Measurements from ENCODE around the gene TTPAL.
A peak's percentile ranks its signal among the peaks of the same experiment; 100 is the strongest.

TTPAL gene

GRCh38 chr20:44527716-44528199 is 52.1 kb downstream of the TTPAL start:
- Histone ChIP-seq H3K4me3 (ENCODE audit: low read length) (no peak overlapping the region), H3K4me1 (ENCODE audit: control insufficient read depth, insufficient read depth, low read length) (peaks cover 18% of the 10 kb centered on the region), H3K27me3 (ENCODE audit: control insufficient read depth, insufficient read depth, low read length) (no peaks in the 10 kb centered on the region), H3K9me3 (replicated peaks; ENCODE audit: low read length) (no peaks in the 10 kb centered on the region), H3K9ac (ENCODE audit: low read depth, low read length) (no peak overlapping the region), H3K36me3 (ENCODE audit: insufficient read depth, low read length) (no peaks in the 10 kb centered on the region), H3K4me2 (ENCODE audit: low read length) (no peak overlapping the region)

GRCh38 chr20:44528309-44528708 is 52.6 kb downstream of the TTPAL start:
- Histone ChIP-seq H3K4me3 (ENCODE audit: low read length) (no peak overlapping the region), H3K9ac (ENCODE audit: low read depth, low read length) (no peak overlapping the region), H3K27me3 (ENCODE audit: control insufficient read depth, insufficient read depth, low read length) (no peaks in the 10 kb centered on the region), H3K9me3 (replicated peaks; ENCODE audit: low read length) (no peaks in the 10 kb centered on the region), H3K4me1 (ENCODE audit: control insufficient read depth, insufficient read depth, low read length) (peaks cover 22% of the 10 kb centered on the region), H3K36me3 (ENCODE audit: insufficient read depth, low read length) (no peaks in the 10 kb centered on the region), H3K4me2 (ENCODE audit: low read length) (no peak overlapping the region)

DNA sequence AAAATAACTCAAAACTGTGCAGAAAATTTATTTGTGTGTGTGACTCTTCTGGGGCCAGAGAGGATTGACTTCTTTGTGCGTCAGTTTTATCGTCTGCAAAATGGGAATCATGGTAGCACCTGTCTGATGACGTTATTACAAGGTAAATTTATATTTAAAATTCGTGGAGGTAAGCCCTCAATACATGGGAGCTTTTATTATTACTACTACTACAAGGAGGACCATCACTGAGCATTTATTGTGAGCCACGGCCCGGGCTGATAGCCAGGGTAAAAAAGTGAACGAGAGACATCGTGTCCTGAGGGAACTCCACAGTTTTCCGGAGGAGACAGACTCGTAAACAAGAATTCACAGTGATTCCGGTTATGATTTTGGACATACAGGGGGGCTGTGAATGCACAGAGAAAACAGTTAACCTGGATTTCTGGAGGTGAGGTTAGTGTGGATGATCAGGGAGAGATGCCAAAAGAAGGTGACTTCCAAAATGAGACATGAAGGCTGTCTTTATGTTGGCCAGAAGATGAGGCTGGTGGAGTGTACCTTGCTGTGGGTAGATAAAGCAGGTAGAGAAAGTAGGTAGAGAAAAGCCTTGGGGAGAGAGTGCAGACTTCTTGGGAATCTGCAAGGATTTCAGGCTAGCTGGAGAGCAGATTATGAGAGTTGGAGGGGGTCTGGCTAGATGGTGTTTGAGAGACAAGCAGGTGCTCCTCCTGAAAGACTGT is 56.7 kb downstream of the TTPAL start:
- Histone ChIP-seq H3K4me3 (ENCODE audit: low read length) (peak overlapping the region; percentile 77), H3K36me3 (ENCODE audit: insufficient read depth, low read length) (no peaks in the 10 kb centered on the region), H3K9ac (ENCODE audit: low read depth, low read length) (peak overlapping the region; percentile 86), H3K9me3 (replicated peaks; ENCODE audit: low read length) (no peaks in the 10 kb centered on the region), H3K27me3 (ENCODE audit: control insufficient read depth, insufficient read depth, low read length) (no peaks in the 10 kb centered on the region), H3K4me2 (ENCODE audit: low read length) (peak overlapping the region; percentile 87), H3K4me1 (ENCODE audit: control insufficient read depth, insufficient read depth, low read length) (peaks cover 15% of the 10 kb centered on the region)

DNA sequence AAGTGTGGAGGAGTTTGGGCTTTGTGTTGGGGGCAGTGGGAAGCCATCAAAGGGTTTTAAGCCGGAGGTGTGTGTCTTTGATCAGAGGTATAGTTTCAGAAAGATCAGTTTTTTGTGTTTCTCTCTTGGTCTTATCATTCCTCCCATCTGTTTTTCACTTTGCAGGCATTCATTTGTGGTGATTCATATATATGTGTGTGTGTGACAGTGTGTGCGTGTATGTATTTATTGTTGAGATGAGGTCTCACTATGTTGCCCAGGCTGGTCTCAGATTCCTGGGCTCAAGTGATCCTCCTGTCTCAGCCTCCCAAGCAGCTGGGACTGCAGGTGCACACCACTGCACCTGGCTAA is 57.3 kb downstream of the TTPAL start:
- H3K9ac ChIP-seq (ENCODE audit: low read depth, low read length): peak overlapping the region; percentile 86
- H3K9me3 ChIP-seq (replicated peaks; ENCODE audit: low read length): no peaks in the 10 kb centered on the region
- no peaks in the 10 kb centered on the region for H3K36me3 ChIP-seq (ENCODE audit: insufficient read depth, low read length)
- H3K4me3 ChIP-seq (ENCODE audit: low read length): no peak overlapping the region
- no peaks in the 10 kb centered on the region for H3K27me3 ChIP-seq (ENCODE audit: control insufficient read depth, insufficient read depth, low read length)
- H3K4me2 ChIP-seq (ENCODE audit: low read length): peak overlapping the region; percentile 87
- H3K4me1 ChIP-seq (ENCODE audit: control insufficient read depth, insufficient read depth, low read length): peaks cover 15% of the 10 kb centered on the region

DNA sequence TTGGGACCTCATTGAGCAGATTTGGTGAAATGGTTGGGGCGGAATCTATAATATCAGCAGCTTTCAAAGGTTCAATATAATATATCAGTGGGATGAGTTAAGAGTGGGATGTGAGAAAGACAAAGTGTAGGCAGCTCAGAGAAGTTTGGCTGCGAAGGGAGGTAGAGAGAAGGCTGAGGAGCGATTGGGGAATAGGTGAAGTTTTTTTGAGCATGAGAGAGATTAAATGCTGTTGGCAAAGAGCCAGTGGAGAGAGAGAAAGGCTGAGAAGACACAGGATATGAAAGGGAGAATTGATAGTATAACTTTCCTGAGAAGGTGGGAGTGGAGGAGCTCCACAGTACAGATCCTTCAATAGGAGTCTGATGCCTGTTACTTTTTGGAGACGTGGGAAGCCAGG is 58.3 kb downstream of the TTPAL start:
- Histone ChIP-seq H3K9ac (ENCODE audit: low read depth, low read length) (no peak overlapping the region), H3K27me3 (ENCODE audit: control insufficient read depth, insufficient read depth, low read length) (no peaks in the 10 kb centered on the region), H3K4me2 (ENCODE audit: low read length) (no peak overlapping the region), H3K4me1 (ENCODE audit: control insufficient read depth, insufficient read depth, low read length) (peaks cover 15% of the 10 kb centered on the region), H3K4me3 (ENCODE audit: low read length) (no peak overlapping the region), H3K36me3 (ENCODE audit: insufficient read depth, low read length) (no peaks in the 10 kb centered on the region), H3K9me3 (replicated peaks; ENCODE audit: low read length) (no peaks in the 10 kb centered on the region)

GRCh38 chr20:44536175-44536574 is 60.5 kb downstream of the TTPAL start:
- H3K4me2 ChIP-seq (ENCODE audit: low read length): no peak overlapping the region
- no peak overlapping the region for H3K9ac ChIP-seq (ENCODE audit: low read depth, low read length)
- H3K27me3 ChIP-seq (ENCODE audit: control insufficient read depth, insufficient read depth, low read length): no peaks in the 10 kb centered on the region
- peaks cover 22% of the 10 kb centered on the region for H3K4me1 ChIP-seq (ENCODE audit: control insufficient read depth, insufficient read depth, low read length)
- no peak overlapping the region for H3K4me3 ChIP-seq (ENCODE audit: low read length)
- no peaks in the 10 kb centered on the region for H3K9me3 ChIP-seq (replicated peaks; ENCODE audit: low read length)
- no peaks in the 10 kb centered on the region for H3K36me3 ChIP-seq (ENCODE audit: insufficient read depth, low read length)

- Histone ChIP-seq H3K9ac (ENCODE audit: low read depth, low read length) (no peak overlapping the region), H3K4me1 (ENCODE audit: control insufficient read depth, insufficient read depth, low read length) (peaks cover 11% of the 10 kb centered on the region), H3K9me3 (replicated peaks; ENCODE audit: low read length) (no peaks in the 10 kb centered on the region), H3K27me3 (ENCODE audit: control insufficient read depth, insufficient read depth, low read length) (no peaks in the 10 kb centered on the region), H3K4me3 (ENCODE audit: low read length) (no peak overlapping the region), H3K4me2 (ENCODE audit: low read length) (no peak overlapping the region), H3K36me3 (ENCODE audit: insufficient read depth, low read length) (no peaks in the 10 kb centered on the region)
These were observed 62.3 kb downstream of the TTPAL start for GRCh38 chr20:44537993-44538392.

DNA sequence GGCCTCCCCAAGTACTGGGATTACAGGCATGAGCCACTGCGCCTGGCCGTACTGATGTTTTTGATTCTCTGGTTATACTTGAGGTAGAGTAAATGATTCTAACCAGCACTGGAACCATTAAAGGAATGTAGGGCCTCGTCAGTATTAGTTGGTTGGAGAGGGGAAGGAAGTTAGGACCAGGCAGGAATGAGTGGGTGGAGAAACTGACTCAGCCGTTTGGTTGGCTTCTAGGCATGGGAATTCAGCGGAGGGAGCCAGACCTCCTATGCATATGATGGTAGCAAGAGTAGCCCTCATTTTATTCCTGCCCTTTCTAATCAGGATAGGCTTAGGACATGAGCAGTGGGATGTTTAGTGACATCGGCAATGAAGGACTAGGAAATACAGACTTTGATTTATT is 65.2 kb downstream of the TTPAL start:
- Histone ChIP-seq H3K9ac (ENCODE audit: low read depth, low read length) (no peak overlapping the region), H3K27me3 (ENCODE audit: control insufficient read depth, insufficient read depth, low read length) (no peaks in the 10 kb centered on the region), H3K9me3 (replicated peaks; ENCODE audit: low read length) (no peaks in the 10 kb centered on the region), H3K4me1 (ENCODE audit: control insufficient read depth, insufficient read depth, low read length) (peaks cover 9% of the 10 kb centered on the region), H3K36me3 (ENCODE audit: insufficient read depth, low read length) (no peaks in the 10 kb centered on the region), H3K4me3 (ENCODE audit: low read length) (no peak overlapping the region), H3K4me2 (ENCODE audit: low read length) (no peak overlapping the region)

GRCh38 chr20:44541992-44542391 is 66.3 kb downstream of the TTPAL start:
- Histone ChIP-seq H3K9me3 (replicated peaks; ENCODE audit: low read length) (no peaks in the 10 kb centered on the region), H3K4me2 (ENCODE audit: low read length) (no peak overlapping the region), H3K27me3 (ENCODE audit: control insufficient read depth, insufficient read depth, low read length) (no peaks in the 10 kb centered on the region), H3K36me3 (ENCODE audit: insufficient read depth, low read length) (no peaks in the 10 kb centered on the region), H3K9ac (ENCODE audit: low read depth, low read length) (no peak overlapping the region), H3K4me3 (ENCODE audit: low read length) (no peak overlapping the region), H3K4me1 (ENCODE audit: control insufficient read depth, insufficient read depth, low read length) (peaks cover 9% of the 10 kb centered on the region)

DNA sequence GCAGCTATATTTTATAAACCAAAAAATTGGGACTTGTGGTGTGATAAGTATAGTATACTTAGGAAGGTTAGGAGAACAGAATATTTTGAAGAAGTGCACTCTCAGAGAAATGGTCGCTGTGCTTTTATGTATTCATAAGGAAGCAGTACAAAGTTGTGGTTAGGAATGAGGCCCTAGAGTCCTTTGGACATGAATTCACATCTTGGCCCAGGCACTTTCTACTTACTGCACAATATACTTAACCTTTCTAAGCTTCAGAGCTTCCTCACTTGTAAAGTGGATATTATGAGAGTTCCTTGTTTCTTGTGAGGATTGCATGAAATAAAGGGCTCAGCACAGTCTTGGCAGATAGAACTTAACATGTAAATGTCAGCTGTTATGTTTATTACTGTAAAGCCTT is 67.2 kb downstream of the TTPAL start:
- Histone ChIP-seq H3K9me3 (replicated peaks; ENCODE audit: low read length) (no peaks in the 10 kb centered on the region), H3K4me3 (ENCODE audit: low read length) (no peak overlapping the region), H3K4me1 (ENCODE audit: control insufficient read depth, insufficient read depth, low read length) (peaks cover 9% of the 10 kb centered on the region), H3K27me3 (ENCODE audit: control insufficient read depth, insufficient read depth, low read length) (no peaks in the 10 kb centered on the region), H3K4me2 (ENCODE audit: low read length) (no peak overlapping the region), H3K9ac (ENCODE audit: low read depth, low read length) (no peak overlapping the region), H3K36me3 (ENCODE audit: insufficient read depth, low read length) (no peaks in the 10 kb centered on the region)

GRCh38 chr20:44543358-44543757 is 67.7 kb downstream of the TTPAL start:
- H3K4me2 ChIP-seq (ENCODE audit: low read length): no peak overlapping the region
- peaks cover 12% of the 10 kb centered on the region for H3K4me1 ChIP-seq (ENCODE audit: control insufficient read depth, insufficient read depth, low read length)
- H3K4me3 ChIP-seq (ENCODE audit: low read length): no peak overlapping the region
- H3K9ac ChIP-seq (ENCODE audit: low read depth, low read length): no peak overlapping the region
- no peaks in the 10 kb centered on the region for H3K27me3 ChIP-seq (ENCODE audit: control insufficient read depth, insufficient read depth, low read length)
- no peaks in the 10 kb centered on the region for H3K9me3 ChIP-seq (replicated peaks; ENCODE audit: low read length)
- H3K36me3 ChIP-seq (ENCODE audit: insufficient read depth, low read length): no peaks in the 10 kb centered on the region

All from skeletal muscle satellite cell (primary cell).